ENCODE measurements around the gene PSMD9. TPM values are rescaled to one million over a fixed set of nuclear protein-coding genes. Genes with fewer than 3 reads are reported as not detected.
A peak's percentile ranks its signal among the peaks of the same experiment; 100 is the strongest.

The PSMD9 gene
- total and polyA plus RNA-seq, 7 donors: 20.1 to 131 (median 34.0) TPM

- H3K27me3 ChIP-seq (ENCODE audit: insufficient read depth in 3 of 3, low read length in 2 of 3): no peaks in the 10 kb centered on the region
- no peak overlapping the region for H3K27ac ChIP-seq
- H3K4me3 ChIP-seq: no peak overlapping the region
- no peaks in the 10 kb centered on the region for H3K36me3 ChIP-seq (ENCODE audit: insufficient read depth in 1 of 2, low read depth in 1 of 2)
- no peaks in the 10 kb centered on the region for H3K9me3 ChIP-seq
- DNase-seq: no peak
- H3K4me1 ChIP-seq: no peaks in the 10 kb centered on the region
- WGBS, 3 donors: 79 to 87% (median 80%) methylated on average over 3 of the region's 3 CpGs
- intact Hi-C loops (cut with DNase I): no loop called here
- ATAC-seq: no peak
- TF ChIP-seq CTCF (IDR thresholded peaks at IDR 0.05): no peak
These were observed 65.1 kb downstream of the PSMD9 start for GRCh38 chr12:121953695-121954094.

GRCh38 chr12:121955258-121956237 is 67.0 kb downstream of the PSMD9 start:
- WGBS, 3 donors: 75 to 79% (median 76%) methylated on average over 13 of the region's 13 CpGs
- ATAC-seq (peak in 3 of 4 donors; percentile 48 to 74 (median 68)), DNase-seq (no peak)
- H3K27me3 ChIP-seq (ENCODE audit: insufficient read depth in 3 of 3, low read length in 2 of 3): no peaks in the 10 kb centered on the region
- no peaks in the 10 kb centered on the region for H3K9me3 ChIP-seq
- no peak overlapping the region for H3K4me3 ChIP-seq
- no peaks in the 10 kb centered on the region for H3K36me3 ChIP-seq (ENCODE audit: insufficient read depth in 1 of 2, low read depth in 1 of 2)
- H3K27ac ChIP-seq: no peak overlapping the region
- no peaks in the 10 kb centered on the region for H3K4me1 ChIP-seq
- peak; percentile 51 for TF ChIP-seq CTCF (IDR thresholded peaks at IDR 0.05)
- intact Hi-C loops (cut with DNase I): no loop called here

GRCh38 chr12:121957861-121958515 is 69.4 kb downstream of the PSMD9 start:
- TF ChIP-seq CTCF (IDR thresholded peaks at IDR 0.05): no peak
- no peaks in the 10 kb centered on the region for H3K9me3 ChIP-seq
- ATAC-seq (no peak), DNase-seq (no peak)
- peaks cover 0 to 7% of the 10 kb centered on the region in 2 donors for H3K36me3 ChIP-seq (ENCODE audit: insufficient read depth in 1 of 2, low read depth in 1 of 2)
- H3K27me3 ChIP-seq (ENCODE audit: insufficient read depth in 3 of 3, low read length in 2 of 3): no peaks in the 10 kb centered on the region
- H3K27ac ChIP-seq: no peak overlapping the region
- H3K4me3 ChIP-seq: no peak overlapping the region
- intact Hi-C loops (cut with DNase I): no loop called here
- WGBS, 3 donors: 64 to 74% (median 73%) methylated on average over 6 of the region's 6 CpGs
- H3K4me1 ChIP-seq: no peaks in the 10 kb centered on the region

GRCh38 chr12:121958541-121959240 is 70.1 kb downstream of the PSMD9 start:
- DNase-seq: no peak
- no peak for ATAC-seq
- Histone ChIP-seq H3K27me3 (ENCODE audit: insufficient read depth in 3 of 3, low read length in 2 of 3) (no peaks in the 10 kb centered on the region), H3K27ac (no peak overlapping the region), H3K4me1 (no peaks in the 10 kb centered on the region), H3K4me3 (no peak overlapping the region), H3K36me3 (ENCODE audit: insufficient read depth in 1 of 2, low read depth in 1 of 2) (peaks cover 0 to 7% of the 10 kb centered on the region in 2 donors), H3K9me3 (no peaks in the 10 kb centered on the region)
- 61 to 66% (median 62%) methylated on average over 21 of the region's 21 CpGs for WGBS, 3 donors
- intact Hi-C loops (cut with DNase I): no loop called here
- no peak for TF ChIP-seq CTCF (IDR thresholded peaks at IDR 0.05)
